ENCODE measurements around the gene JMJD8.
A peak's percentile ranks its signal among the peaks of the same experiment; 100 is the strongest.

JMJD8 gene

GRCh38 chr16:648781-649589 is 35.1 kb downstream of the JMJD8 start, which contains the start of gene WDR90:
Gene WDR90 (plus strand): TSS chr16:649365. CDS start chr16:649417, 52 bp downstream.
- TF ChIP-seq CTCF (IDR thresholded peaks at IDR 0.05) (no peak), ZFX (IDR thresholded peaks at IDR 0.05; ENCODE audit: borderline replicate concordance) (no peak)
- peak within 1 kb of the TSS; percentile 96 for H3K27ac ChIP-seq

GRCh38 chr16:648071-648780 is 35.9 kb downstream of the JMJD8 start:
- no peak for TF ChIP-seq ZFX (IDR thresholded peaks at IDR 0.05; ENCODE audit: borderline replicate concordance)
- TF ChIP-seq CTCF (IDR thresholded peaks at IDR 0.05), result peak; percentile 90
- peak overlapping the region; percentile 96 for H3K27ac ChIP-seq

GRCh38 chr16:647173-647902 is 36.8 kb downstream of the JMJD8 start:
- peak overlapping the region; percentile 96 for H3K27ac ChIP-seq
- TF ChIP-seq ZFX (IDR thresholded peaks at IDR 0.05; ENCODE audit: borderline replicate concordance) (no peak), CTCF (IDR thresholded peaks at IDR 0.05) (no peak)

GRCh38 chr16:646679-647172 is 37.4 kb downstream of the JMJD8 start:
- TF ChIP-seq CTCF (IDR thresholded peaks at IDR 0.05) (no peak), ZFX (IDR thresholded peaks at IDR 0.05; ENCODE audit: borderline replicate concordance) (no peak)
- H3K27ac ChIP-seq, result peak overlapping the region; percentile 96

- TF ChIP-seq ZFX (IDR thresholded peaks at IDR 0.05; ENCODE audit: borderline replicate concordance) (no peak), CTCF (IDR thresholded peaks at IDR 0.05) (no peak)
- peak overlapping the region; percentile 96 for H3K27ac ChIP-seq
Measured at GRCh38 chr16:645852-646678, 38.1 kb downstream of the JMJD8 start.

- TF ChIP-seq ZFX (IDR thresholded peaks at IDR 0.05; ENCODE audit: borderline replicate concordance) (no peak), CTCF (IDR thresholded peaks at IDR 0.05) (no peak)
- H3K27ac ChIP-seq, result peak overlapping the region; percentile 96
Measured at GRCh38 chr16:644556-644955, 39.6 kb downstream of the JMJD8 start.
